Stimulated activated CD8-positive, alpha-beta memory T cell treated with anti-CD3 and anti-CD28 coated beads, Interleukin-12 subunit alpha, Interleukin-12 subunit beta, amount 100 ng/mL, for 24 hours (primary cell): ENCODE results near the gene MRPL9.
"Not testable (repeated sequence)": the region's sequence is repeated elsewhere in the genome, so short reads cannot be mapped to it uniquely, and the experiment has no call there.

Experiments used
- DNase-seq: peaks from one replicate; pipeline ENCODE4 v3.0.0-alpha.2; 2020; ENCODE audit errors: extremely low read depth

MRPL9 gene

GRCh38 chr1:151783796-151784195, 20.5 kb upstream of the MRPL9 start:
- DNase-seq: no peak

GRCh38 chr1:151782741-151783140, 19.4 kb upstream of the MRPL9 start:
- DNase-seq: no peak

- not testable (repeated sequence) for DNase-seq
Observed at GRCh38 chr1:151782026-151782425, 18.7 kb upstream of the MRPL9 start.

DNA sequence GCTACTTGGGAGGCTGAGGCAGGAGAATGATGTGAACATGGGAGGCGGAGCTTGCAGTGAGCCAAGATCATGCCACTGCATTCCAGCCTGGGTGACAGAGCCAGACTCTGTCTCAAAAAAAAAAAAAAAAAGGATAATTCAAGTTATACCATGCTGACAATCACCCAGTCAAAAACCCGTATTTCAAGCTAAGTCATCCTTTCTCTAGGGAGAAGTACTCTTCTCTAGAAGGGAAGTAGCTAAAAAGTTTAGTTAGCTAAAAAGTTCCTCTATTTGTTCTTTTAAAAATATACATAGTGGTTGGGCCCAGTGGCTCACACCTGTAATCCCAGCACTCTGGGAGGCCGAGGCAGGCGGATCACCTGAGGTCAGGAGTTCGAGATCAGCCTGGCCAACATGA, 17.4 kb upstream of the MRPL9 start:
- not testable (repeated sequence) for DNase-seq

- no peak for DNase-seq
Observed at GRCh38 chr1:151779852-151780251, 16.6 kb upstream of the MRPL9 start.

GRCh38 chr1:151777317-151777716, 14.0 kb upstream of the MRPL9 start:
- no peak for DNase-seq

GRCh38 chr1:151776665-151777062, 13.4 kb upstream of the MRPL9 start:
- DNase-seq: no peak

DNA sequence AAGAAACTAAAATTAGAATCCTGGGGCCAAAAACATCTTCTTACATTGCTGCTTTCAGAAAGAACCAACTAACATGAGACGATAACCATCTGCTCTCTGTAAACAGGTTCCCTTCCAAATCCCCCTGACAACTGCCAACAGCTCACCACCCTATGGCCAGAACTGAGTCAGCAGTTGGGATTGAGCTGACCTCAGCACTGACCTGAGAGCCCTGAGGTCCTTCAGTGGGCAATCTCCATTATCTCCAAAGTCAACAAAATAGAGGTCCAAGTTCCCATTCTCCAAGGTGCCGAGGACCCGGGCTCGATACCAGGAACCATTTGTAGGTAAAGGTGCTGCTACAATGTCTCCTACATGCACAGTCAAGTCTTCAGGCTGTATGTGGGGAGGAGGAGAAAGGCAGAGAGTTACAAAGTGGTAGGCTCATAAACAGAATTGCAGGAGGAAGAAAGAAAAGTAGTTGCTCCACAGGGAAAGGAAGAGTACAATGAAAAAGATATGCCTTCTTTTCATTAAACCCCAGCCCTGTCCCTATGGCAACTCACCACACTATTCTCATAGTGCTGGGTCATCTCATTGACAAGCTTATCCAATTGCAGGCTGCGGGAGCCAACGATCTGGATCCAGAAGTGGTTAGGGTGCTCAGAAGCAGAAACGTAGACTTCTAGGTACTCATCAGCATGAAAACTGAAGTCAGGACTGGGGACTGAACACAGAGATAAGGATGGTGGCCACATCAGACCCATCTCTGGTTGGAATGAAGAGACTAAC, 12.8 kb upstream of the MRPL9 start:
- DNase-seq: no peak

GRCh38 chr1:151774256-151774922, 11.1 kb upstream of the MRPL9 start:
- no peak for DNase-seq

DNA sequence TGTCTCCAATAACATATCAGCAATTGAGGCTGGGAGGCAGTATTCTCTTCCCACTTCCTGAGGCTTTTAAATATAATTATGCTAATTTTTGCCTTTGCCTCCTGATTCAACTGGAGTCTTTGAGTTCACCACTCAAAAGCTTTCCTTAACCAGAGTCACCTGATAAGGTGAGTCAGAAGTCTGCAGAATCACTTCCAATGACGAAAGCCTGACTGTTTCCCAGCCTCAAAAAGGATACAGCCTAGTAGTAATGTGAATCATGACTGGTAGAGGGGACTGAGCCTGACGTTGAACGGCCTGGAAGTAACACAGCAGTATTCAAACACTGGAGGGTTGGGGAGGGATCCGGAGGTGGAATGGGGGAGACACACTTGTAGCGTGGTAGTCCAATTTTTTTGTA, 10.4 kb upstream of the MRPL9 start:
- DNase-seq: no peak

DNA sequence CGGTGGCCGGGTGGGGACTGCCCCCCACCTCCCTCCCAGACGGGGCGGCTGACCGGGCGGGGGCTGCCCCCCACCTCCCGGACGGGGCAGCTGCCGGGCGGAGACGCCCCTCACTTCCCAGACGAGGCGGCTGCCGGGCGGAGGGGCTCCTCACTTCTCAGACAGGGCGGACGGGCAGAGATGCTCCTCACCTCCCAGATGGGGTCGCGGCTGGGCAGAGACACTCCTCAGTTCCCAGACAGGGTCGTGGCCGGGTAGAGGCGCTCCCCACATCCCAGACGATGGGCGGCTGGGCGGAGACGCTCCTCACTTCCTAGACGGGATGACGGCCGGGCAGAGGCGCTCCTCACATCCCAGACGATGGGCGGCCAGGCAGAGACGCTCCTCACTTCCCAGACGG, 6.0 kb upstream of the MRPL9 start:
- DNase-seq: not testable (repeated sequence)

DNA sequence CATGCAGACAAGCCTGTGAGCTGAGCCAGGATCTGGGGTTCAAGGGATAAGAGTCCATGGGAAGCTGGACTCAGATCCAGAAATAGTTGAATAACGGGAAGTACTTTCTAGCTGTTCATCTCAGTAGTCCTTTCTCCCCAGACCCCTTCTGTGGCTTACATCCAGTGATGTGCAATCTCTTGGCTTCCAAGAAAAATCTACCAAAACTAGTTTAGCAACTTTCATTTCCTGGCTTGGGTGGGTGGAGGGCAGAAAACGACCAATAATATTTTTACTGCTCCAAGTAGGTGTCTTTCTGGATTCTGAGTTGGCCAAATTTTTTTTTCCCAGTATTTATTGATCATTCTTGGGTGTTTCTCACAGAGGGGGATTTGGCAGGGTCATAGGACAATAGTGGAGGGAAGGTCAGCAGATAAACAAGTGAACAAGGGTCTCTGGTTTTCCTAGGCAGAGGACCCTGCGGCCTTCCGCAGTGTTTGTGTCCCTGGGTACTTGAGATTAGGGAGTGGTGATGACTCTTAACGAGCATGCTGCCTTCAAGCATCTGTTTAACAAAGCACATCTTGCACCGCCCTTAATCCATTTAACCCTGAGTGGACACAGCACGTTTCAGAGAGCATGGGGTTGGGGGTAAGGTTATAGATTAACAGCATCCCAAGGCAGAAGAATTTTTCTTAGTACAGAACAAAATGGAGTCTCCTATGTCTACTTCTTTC, 5.2 kb upstream of the MRPL9 start:
- not testable (repeated sequence) for DNase-seq

GRCh38 chr1:151763990-151764389, 694 bp upstream of the MRPL9 start:
- DNase-seq: no peak

DNA sequence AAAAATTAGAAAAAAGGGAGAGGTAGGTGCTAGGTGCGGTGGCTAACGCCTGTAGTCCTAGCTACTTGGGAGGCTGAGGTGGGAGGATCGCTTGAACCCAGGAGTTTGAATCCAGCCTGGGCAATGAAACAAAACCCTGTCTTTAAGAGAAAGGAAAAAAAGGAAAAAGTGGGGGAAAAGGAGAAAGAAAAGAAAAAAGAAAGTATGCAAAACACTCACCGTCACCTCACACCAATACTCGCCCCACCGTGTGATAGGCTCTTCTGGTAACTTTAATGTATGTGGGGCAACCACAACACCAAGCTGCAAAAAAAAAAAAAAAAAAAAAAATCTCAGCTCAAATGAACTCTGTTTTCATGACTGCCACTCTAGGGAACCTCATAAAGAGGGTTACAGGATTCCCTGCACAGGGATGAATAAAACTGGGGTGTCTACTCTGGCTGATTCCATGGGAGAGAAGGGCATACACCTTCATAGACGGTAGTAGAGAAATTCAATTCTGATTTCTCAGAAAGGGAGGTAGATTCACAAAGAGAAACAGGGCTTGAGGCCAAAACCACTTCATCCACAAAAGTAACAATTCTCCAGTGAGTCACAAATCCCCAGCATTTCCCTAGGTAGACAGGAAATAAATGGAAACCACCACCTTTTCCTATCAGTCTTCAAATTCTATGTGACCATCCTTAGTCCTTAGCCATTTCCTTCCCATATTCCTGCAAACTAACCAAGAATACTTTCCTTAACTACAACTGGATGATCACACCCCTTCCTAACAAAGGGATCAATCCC, 2.5 kb downstream of the MRPL9 start:
- no peak for DNase-seq

- DNase-seq: no peak
Observed at GRCh38 chr1:151759241-151759640, 4.1 kb downstream of the MRPL9 start.

DNA sequence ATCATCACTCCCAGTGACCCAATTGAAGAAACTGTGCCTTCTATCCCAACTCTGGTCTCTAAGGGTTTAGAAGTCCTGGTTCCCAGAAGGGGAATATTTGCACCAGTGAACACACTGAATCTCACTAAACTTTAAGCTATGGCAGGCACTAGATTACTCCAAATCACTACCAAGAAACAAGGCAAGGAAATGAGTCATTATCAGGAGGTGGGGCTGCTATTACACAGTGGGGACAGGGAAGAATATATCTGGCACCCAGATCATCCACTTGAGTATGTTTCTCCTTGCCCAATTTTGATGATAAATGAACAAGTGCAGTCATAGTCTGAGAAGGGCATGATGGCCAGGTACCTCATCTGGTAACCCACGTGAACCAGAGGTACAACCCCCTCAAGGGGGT, 7.0 kb downstream of the MRPL9 start:
- no peak for DNase-seq

DNA sequence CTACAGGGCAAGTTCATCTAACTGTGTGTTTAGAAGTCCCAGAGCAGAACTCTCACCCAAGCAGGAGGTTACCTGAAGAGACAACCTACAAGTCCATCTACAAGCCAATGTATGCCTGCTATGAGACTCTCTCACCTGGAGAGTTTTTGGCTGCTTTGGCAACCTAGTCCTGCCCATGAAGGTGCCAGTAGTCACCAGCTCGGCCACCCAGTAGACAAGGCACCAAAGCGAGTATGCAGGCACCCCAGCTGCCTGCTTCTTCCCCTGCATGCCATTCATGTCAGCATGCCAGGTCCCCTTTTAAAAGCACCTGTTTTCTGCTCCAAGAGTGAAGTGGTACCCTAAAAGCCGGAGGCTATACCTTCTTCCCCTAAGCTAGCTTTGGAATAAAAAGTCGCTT, 21.8 kb downstream of the MRPL9 start:
- DNase-seq: no peak

DNA sequence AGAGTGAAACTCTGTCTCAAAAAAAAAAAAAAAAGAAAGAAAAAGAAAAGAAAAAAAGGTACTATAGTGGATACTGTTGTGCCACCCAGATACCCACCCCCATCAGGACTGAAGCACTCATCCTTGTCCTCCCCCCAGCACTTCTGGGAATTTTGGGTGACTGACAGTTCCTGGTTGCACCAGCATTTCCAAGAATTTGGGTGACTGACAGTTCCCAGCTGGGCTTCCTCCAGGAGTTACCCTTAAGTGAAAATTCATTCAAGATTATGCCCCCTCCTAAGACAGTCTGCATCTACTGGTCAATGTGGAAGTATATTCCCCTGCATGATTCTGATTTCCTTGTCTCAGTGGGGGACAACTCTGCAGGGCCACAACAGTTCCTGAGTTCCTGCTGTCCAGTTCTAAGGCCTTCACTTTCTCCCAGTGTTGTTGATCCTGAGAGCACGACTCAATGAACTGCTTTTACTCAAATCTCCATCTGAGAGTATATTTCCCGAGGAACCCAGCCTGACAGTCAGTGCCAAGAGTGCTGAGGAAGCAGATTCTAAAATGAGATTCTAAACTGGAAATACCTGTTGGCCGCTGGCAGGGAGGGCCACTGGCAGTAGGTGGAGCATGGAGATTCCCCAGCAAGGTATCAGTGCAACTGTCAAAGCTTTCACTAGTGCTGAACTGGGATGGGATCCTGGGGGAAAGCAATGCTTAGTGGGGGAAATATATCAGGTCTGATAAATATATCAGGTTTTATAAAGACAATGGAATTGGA, 23.5 kb downstream of the MRPL9 start:
- DNase-seq: no peak

GRCh38 chr1:151737479-151737878, 25.8 kb downstream of the MRPL9 start:
- DNase-seq: no peak

GRCh38 chr1:151737026-151737425, 26.3 kb downstream of the MRPL9 start:
- DNase-seq: no peak

- not testable (repeated sequence) for DNase-seq
Observed at GRCh38 chr1:151733995-151734394, 29.3 kb downstream of the MRPL9 start.
